ENCODE measurements around the gene ARID1A. TPM values are rescaled to one million over a fixed set of nuclear protein-coding genes. Genes with fewer than 3 reads are reported as not detected.

ARID1A gene
- total RNA-seq, 4 donors from 2014 or later, result 49.6 to 90.0 (median 54.3) TPM

- H3K27ac ChIP-seq, result peak overlapping the region in 1 of 4 donors; percentile 73
- peaks cover 0 to 58% (median 4%) of the 10 kb centered on the region in 3 donors for H3K36me3 ChIP-seq
- H3K27me3 ChIP-seq, result no peaks in the 10 kb centered on the region
- H3K4me1 ChIP-seq, result peaks cover 0 to 64% (median 13%) of the 10 kb centered on the region in 4 donors
- WGBS, 2 donors, result 75 to 86% methylated on average over 5 of the region's 5 CpGs
- TF ChIP-seq EP300 (IDR thresholded peaks at IDR 0.05), result no peak
- TF ChIP-seq, protein P1, sequence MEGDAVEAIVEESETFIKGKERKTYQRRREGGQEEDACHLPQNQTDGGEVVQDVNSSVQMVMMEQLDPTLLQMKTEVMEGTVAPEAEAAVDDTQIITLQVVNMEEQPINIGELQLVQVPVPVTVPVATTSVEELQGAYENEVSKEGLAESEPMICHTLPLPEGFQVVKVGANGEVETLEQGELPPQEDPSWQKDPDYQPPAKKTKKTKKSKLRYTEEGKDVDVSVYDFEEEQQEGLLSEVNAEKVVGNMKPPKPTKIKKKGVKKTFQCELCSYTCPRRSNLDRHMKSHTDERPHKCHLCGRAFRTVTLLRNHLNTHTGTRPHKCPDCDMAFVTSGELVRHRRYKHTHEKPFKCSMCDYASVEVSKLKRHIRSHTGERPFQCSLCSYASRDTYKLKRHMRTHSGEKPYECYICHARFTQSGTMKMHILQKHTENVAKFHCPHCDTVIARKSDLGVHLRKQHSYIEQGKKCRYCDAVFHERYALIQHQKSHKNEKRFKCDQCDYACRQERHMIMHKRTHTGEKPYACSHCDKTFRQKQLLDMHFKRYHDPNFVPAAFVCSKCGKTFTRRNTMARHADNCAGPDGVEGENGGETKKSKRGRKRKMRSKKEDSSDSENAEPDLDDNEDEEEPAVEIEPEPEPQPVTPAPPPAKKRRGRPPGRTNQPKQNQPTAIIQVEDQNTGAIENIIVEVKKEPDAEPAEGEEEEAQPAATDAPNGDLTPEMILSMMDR (IDR thresholded peaks at IDR 0.05), result no peak
- no peak for TF ChIP-seq POLR2A (IDR thresholded peaks at IDR 0.05)
- DNase-seq (ENCODE audit: low spot score in 2 of 2), result no peak
- no peaks in the 10 kb centered on the region for H3K9me3 ChIP-seq
- no peak overlapping the region for H3K4me3 ChIP-seq
Observed at GRCh38 chr1:26754086-26754874, 58.5 kb downstream of the ARID1A start.

GRCh38 chr1:26758358-26758757 lies 62.5 kb downstream of the ARID1A start:
- Histone ChIP-seq H3K4me1 (peaks cover 0 to 27% (median 0%) of the 10 kb centered on the region in 4 donors), H3K27me3 (no peaks in the 10 kb centered on the region), H3K4me3 (no peak overlapping the region), H3K36me3 (peaks cover 0 to 80% (median 18%) of the 10 kb centered on the region in 3 donors), H3K9me3 (no peaks in the 10 kb centered on the region), H3K27ac (peak overlapping the region in 1 of 4 donors; percentile 48)
- DNase-seq (ENCODE audit: low spot score in 2 of 2), result no peak
- 94 to 100% methylated on average over 3 of the region's 3 CpGs for WGBS, 2 donors
- TF ChIP-seq EP300 (IDR thresholded peaks at IDR 0.05), result no peak
- no peak for TF ChIP-seq POLR2A (IDR thresholded peaks at IDR 0.05)
- TF ChIP-seq, protein P1 (IDR thresholded peaks at IDR 0.05), result no peak

- Histone ChIP-seq H3K4me1 (peaks cover 0 to 17% (median 0%) of the 10 kb centered on the region in 4 donors), H3K9me3 (no peaks in the 10 kb centered on the region), H3K4me3 (no peak overlapping the region), H3K27ac (no peak overlapping the region), H3K36me3 (peaks cover 0 to 80% (median 21%) of the 10 kb centered on the region in 3 donors), H3K27me3 (no peaks in the 10 kb centered on the region)
- no peak for DNase-seq (ENCODE audit: low spot score in 2 of 2)
- TF ChIP-seq POLR2A (IDR thresholded peaks at IDR 0.05) (no peak), EP300 (IDR thresholded peaks at IDR 0.05) (no peak)
- TF ChIP-seq, protein P1 (IDR thresholded peaks at IDR 0.05), result no peak
Observed at GRCh38 chr1:26759531-26759930, 63.7 kb downstream of the ARID1A start.

GRCh38 chr1:26761217-26761616 lies 65.4 kb downstream of the ARID1A start:
- H3K36me3 ChIP-seq, result peaks cover 0 to 84% (median 26%) of the 10 kb centered on the region in 3 donors
- H3K27ac ChIP-seq, result no peak overlapping the region
- H3K27me3 ChIP-seq, result no peaks in the 10 kb centered on the region
- DNase-seq (ENCODE audit: low spot score in 2 of 2), result no peak
- WGBS, 2 donors, result 51 to 61% methylated on average over 3 of the region's 3 CpGs
- H3K4me3 ChIP-seq, result no peak overlapping the region
- H3K9me3 ChIP-seq, result no peaks in the 10 kb centered on the region
- peaks cover 0 to 12% (median 0%) of the 10 kb centered on the region in 4 donors for H3K4me1 ChIP-seq
- no peak for TF ChIP-seq POLR2A (IDR thresholded peaks at IDR 0.05)
- no peak for TF ChIP-seq EP300 (IDR thresholded peaks at IDR 0.05)
- TF ChIP-seq, protein P1 (IDR thresholded peaks at IDR 0.05), result no peak

DNA sequence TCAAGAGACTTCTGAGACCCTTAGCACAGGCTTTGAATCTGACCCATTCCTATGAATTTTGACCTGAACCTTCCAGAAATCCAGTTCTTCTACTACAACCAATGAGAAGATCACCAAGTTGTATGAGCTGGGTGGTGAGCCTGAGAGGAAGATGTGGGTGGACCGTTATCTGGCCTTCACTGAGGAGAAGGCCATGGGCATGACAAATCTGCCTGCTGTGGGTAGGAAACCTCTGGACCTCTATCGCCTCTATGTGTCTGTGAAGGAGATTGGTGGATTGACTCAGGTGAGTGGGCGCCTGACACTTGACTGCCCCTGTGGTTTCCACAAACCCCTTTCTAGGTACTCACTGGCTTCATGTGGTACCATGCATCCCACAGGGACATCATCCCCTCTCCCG lies 71.9 kb downstream of the ARID1A start:
- H3K4me3 ChIP-seq, result no peak overlapping the region
- H3K4me1 ChIP-seq, result peaks cover 0 to 43% (median 29%) of the 10 kb centered on the region in 4 donors
- H3K27me3 ChIP-seq, result no peaks in the 10 kb centered on the region
- DNase-seq (ENCODE audit: low spot score in 2 of 2), result no peak
- peak overlapping the region in 2 of 4 donors; percentile 16 to 38 for H3K27ac ChIP-seq
- TF ChIP-seq, protein P1 (IDR thresholded peaks at IDR 0.05), result no peak
- TF ChIP-seq POLR2A (IDR thresholded peaks at IDR 0.05) (no peak), EP300 (IDR thresholded peaks at IDR 0.05) (no peak)
- H3K36me3 ChIP-seq, result peaks cover 6 to 97% (median 38%) of the 10 kb centered on the region in 3 donors
- WGBS, 2 donors, result 82 to 90% methylated on average over 4 of the region's 4 CpGs
- H3K9me3 ChIP-seq, result no peaks in the 10 kb centered on the region
